Bone marrow (tissue), 2 donors: ENCODE measurements around the gene CEP43.

ENCODE experiments used
- DNase-seq, 2 donors: peaks; one replicate each; lab custom pipeline; 2025; lab: John Stamatoyannopoulos, UW

The CEP43 gene

GRCh38 chr6:166969390-166970002 lies 29.7 kb upstream of the CEP43 start:
- DNase-seq, result no peak

- DNase-seq, result no peak
Observed at GRCh38 chr6:166970091-166970490, 29.1 kb upstream of the CEP43 start.

- DNase-seq, result no peak
Observed at GRCh38 chr6:166970776-166971175, 28.4 kb upstream of the CEP43 start.

GRCh38 chr6:166971271-166971670 lies 27.9 kb upstream of the CEP43 start:
- no peak for DNase-seq

- no peak for DNase-seq
Observed at GRCh38 chr6:166972101-166972500, 27.1 kb upstream of the CEP43 start.

GRCh38 chr6:166976636-166977035 lies 22.6 kb upstream of the CEP43 start:
- no peak for DNase-seq

- DNase-seq, result no peak
Observed at GRCh38 chr6:166977621-166978525, 21.3 kb upstream of the CEP43 start.

GRCh38 chr6:166980738-166981137 lies 18.5 kb upstream of the CEP43 start:
- no peak for DNase-seq

- no peak for DNase-seq
Observed at GRCh38 chr6:166987448-166987847, 11.7 kb upstream of the CEP43 start.

GRCh38 chr6:166987930-166988329 lies 11.3 kb upstream of the CEP43 start:
- no peak for DNase-seq

GRCh38 chr6:166988674-166989201 lies 10.5 kb upstream of the CEP43 start:
- DNase-seq, result no peak

GRCh38 chr6:166989427-166990032 lies 9.7 kb upstream of the CEP43 start:
- peak in 1 of 2 donors; percentile 22 for DNase-seq

GRCh38 chr6:166996406-166996805 lies 2.8 kb upstream of the CEP43 start:
- no peak for DNase-seq

- no peak for DNase-seq
Observed at GRCh38 chr6:166997348-166997747, 1.8 kb upstream of the CEP43 start.

GRCh38 chr6:166997768-166998255 lies 1.4 kb upstream of the CEP43 start:
- peak in 1 of 2 donors; percentile 47 for DNase-seq

GRCh38 chr6:166998256-166999144 lies 697 bp upstream of the CEP43 start:
- DNase-seq, result peak in 1 of 2 donors; percentile 47

- DNase-seq, result no peak
Observed at GRCh38 chr6:166999884-167000253, 672 bp downstream of the CEP43 start.

- no peak for DNase-seq
Observed at GRCh38 chr6:167000759-167001158, 1.6 kb downstream of the CEP43 start.

GRCh38 chr6:167005350-167006159 lies 6.4 kb downstream of the CEP43 start:
- no peak for DNase-seq

GRCh38 chr6:167007985-167008384 lies 8.8 kb downstream of the CEP43 start:
- no peak for DNase-seq

- DNase-seq, result no peak
Observed at GRCh38 chr6:167013067-167013466, 13.9 kb downstream of the CEP43 start.
